HEK293 (cell line): ENCODE data around the gene ZFPM1.
A peak's percentile ranks its signal among the peaks of the same experiment; 100 is the strongest.
"Not testable (repeated sequence)": the region's sequence is repeated elsewhere in the genome, so short reads cannot be mapped to it uniquely, and the experiment has no call there.

Source experiments
- CTCF ChIA-PET: fragments of 350-600 bp; formaldehyde crosslinking; extraction: SDS; loops from one replicate; lab custom pipeline; 2021; ENCODE audit warnings: antibody characterized with exemption; lab: Yijun Ruan, JAX
- POLR2A ChIA-PET: fragments of 300-600 bp; formaldehyde crosslinking; extraction: SDS; loops from one replicate; lab custom pipeline; 2020; ENCODE audit warnings: antibody characterized with exemption, inconsistent platforms; lab: Yijun Ruan, JAX
- H3K27ac ChIP-seq: fragments of 200-500 bp; sonication (Bioruptor generic); 2 replicates; pipeline ENCODE4 v1.5.1; 2014; ENCODE audit warnings: low read depth, low read length, control low read depth, inconsistent platforms; ENCODE audit errors: extremely low read depth
- H3K36me3 ChIP-seq, 2 experiments: fragments of 200-500 bp in 1 of 2; sonication (Bioruptor generic) in 1 of 2; 1 replicate in 1 of 2; 2 replicates in 1 of 2; pipeline ENCODE4 v1.5.1; 2014 to 2017; ENCODE audit warnings: inconsistent platforms in 2 of 2, low read length in 2 of 2; ENCODE audit not compliant: control insufficient read depth in 2 of 2, insufficient read depth in 1 of 2
- H3K4me1 ChIP-seq: fragments of 200-500 bp; sonication (Bioruptor generic); 2 replicates; pipeline ENCODE4 v1.5.1; 2014; ENCODE audit warnings: mild to moderate bottlenecking, low read length, inconsistent platforms; ENCODE audit not compliant: control insufficient read depth, insufficient read depth
- H3K4me3 ChIP-seq: 2 replicates; pipeline ENCODE4 v1.5.1; 2011; ENCODE audit warnings: low read depth, mild to moderate bottlenecking, control low read depth, low read length, moderate library complexity
- H3K9me3 ChIP-seq: fragments of 200-500 bp; sonication (Bioruptor generic); 2 replicates; pipeline ENCODE4 v1.5.1; 2014; ENCODE audit warnings: low read depth, low read length, inconsistent platforms; ENCODE audit not compliant: control insufficient read depth, insufficient read depth
- GLIS1 ChIP-seq: fragments of 450-650 bp; formaldehyde crosslinking; IDR thresholded peaks from 2 replicates; pipeline ENCODE4 v1.5.1; 2016; ENCODE audit warnings: missing biosample characterization, missing genetic modification characterization
- GLIS2 ChIP-seq: fragments of 450-650 bp; formaldehyde crosslinking; IDR thresholded peaks from 2 replicates; pipeline ENCODE4 v1.5.1; 2016; ENCODE audit warnings: missing biosample characterization, missing genetic modification characterization
- HOXA7 ChIP-seq: sonication (generic); formaldehyde crosslinking; IDR thresholded peaks from 2 replicates; pipeline ENCODE4 v1.8.1; 2022; ENCODE audit warnings: missing genetic modification reagents, borderline replicate concordance
- PRDM6 ChIP-seq: fragments of 450-650 bp; formaldehyde crosslinking; IDR thresholded peaks from 2 replicates; pipeline ENCODE4 v1.5.1; 2017; ENCODE audit warnings: missing biosample characterization, missing genetic modification characterization
- SCRT2 ChIP-seq: fragments of 450-650 bp; formaldehyde crosslinking; IDR thresholded peaks from 2 replicates; pipeline ENCODE4 v1.5.1; 2016; ENCODE audit warnings: missing biosample characterization, missing genetic modification characterization
- ZBTB10 ChIP-seq: fragments of 450-650 bp; formaldehyde crosslinking; IDR thresholded peaks from 2 replicates; pipeline ENCODE4 v1.5.1; 2016; ENCODE audit warnings: missing biosample characterization, missing genetic modification characterization
- ZBTB20 ChIP-seq: fragments of 450-650 bp; formaldehyde crosslinking; IDR thresholded peaks from 2 replicates; pipeline ENCODE4 v1.5.1; 2016; ENCODE audit warnings: missing biosample characterization, missing genetic modification characterization
- ZFP69B ChIP-seq: fragments of 450-650 bp; formaldehyde crosslinking; IDR thresholded peaks from 2 replicates; pipeline ENCODE4 v1.5.1; 2016; ENCODE audit warnings: missing biosample characterization, missing genetic modification characterization
- ZNF521 ChIP-seq: fragments of 450-650 bp; formaldehyde crosslinking; IDR thresholded peaks from 2 replicates; pipeline ENCODE4 v1.5.1; 2017; ENCODE audit warnings: missing biosample characterization, mild to moderate bottlenecking, missing genetic modification characterization
- ZNF529 ChIP-seq: fragments of 450-650 bp; formaldehyde crosslinking; IDR thresholded peaks from 2 replicates; pipeline ENCODE4 v1.5.1; 2017; ENCODE audit warnings: missing genetic modification characterization, missing biosample characterization; ENCODE audit not compliant: insufficient replicate concordance
- ZNF623 ChIP-seq: fragments of 450-650 bp; formaldehyde crosslinking; IDR thresholded peaks from 2 replicates; pipeline ENCODE4 v1.5.1; 2016; ENCODE audit warnings: missing biosample characterization, missing genetic modification characterization
- ZNF639 ChIP-seq: fragments of 450-650 bp; formaldehyde crosslinking; IDR thresholded peaks from 2 replicates; pipeline ENCODE4 v1.5.1; 2016; ENCODE audit warnings: missing biosample characterization, missing genetic modification characterization
- ZNF670 ChIP-seq: fragments of 450-650 bp; formaldehyde crosslinking; IDR thresholded peaks from 2 replicates; pipeline ENCODE4 v1.5.1; 2016; ENCODE audit warnings: missing biosample characterization, missing genetic modification characterization, low read depth
- ZSCAN16 ChIP-seq: fragments of 450-650 bp; formaldehyde crosslinking; IDR thresholded peaks from 2 replicates; pipeline ENCODE4 v1.5.1; 2016; ENCODE audit warnings: missing biosample characterization, missing genetic modification characterization

Gene ZFPM1

DNA sequence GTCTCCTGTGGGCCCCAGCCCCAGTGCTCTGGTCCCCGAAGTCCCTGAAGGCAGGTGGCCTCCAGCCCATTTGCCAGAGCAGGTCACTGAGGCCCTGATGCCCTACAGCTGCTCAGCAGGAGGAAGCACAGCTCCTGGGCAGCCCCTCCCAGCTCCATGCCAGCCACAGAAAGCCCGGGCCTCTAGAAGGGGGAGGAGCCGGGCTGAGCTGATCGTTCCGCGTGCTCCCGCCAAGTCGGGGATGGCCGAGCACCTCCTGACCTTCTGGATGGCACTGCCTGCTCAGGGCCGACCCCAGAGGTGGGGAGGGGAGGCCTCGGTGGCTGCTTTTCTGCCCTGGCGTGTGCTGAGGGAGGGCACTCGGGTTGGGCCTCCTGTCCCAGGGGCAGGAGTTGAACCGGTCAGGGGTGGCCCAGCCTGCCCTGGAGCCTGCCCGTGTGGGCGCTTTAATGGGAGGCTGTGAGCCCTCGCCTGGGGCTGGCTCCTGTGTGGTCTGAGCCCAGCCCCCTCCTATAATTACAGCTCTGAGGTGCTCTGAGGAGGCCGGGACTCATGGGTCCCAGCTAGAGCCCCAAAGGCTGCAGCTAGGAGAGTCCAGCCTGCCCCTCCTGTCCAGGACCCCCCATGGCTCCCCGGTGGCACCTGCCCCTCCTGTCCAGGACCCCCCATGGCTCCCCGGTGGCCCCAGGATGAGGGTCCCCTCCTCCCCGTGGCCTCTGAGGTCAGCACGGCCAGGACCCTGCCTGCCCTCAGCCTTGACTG, 29.7 kb downstream of the ZFPM1 start:
- TF ChIP-seq ZFP69B (tag by site-specific recombination), result no peak
- peak; percentile 60 for TF ChIP-seq GLIS1 (tag by site-specific recombination)
- peak; percentile 60; the same call in 1 of the 2 replicates for TF ChIP-seq GLIS2 (tag by site-specific recombination)
- POLR2A ChIA-PET, result no interaction called here
- no peaks in the 10 kb centered on the region for H3K4me1 ChIP-seq
- CTCF ChIA-PET, result no interaction called here
- H3K27ac ChIP-seq, result no peak overlapping the region
- H3K36me3 ChIP-seq, result peaks cover 0 to 11% of the 10 kb centered on the region in 2 experiments; a peak in 1 of 3 replicates
- H3K9me3 ChIP-seq, result no peaks in the 10 kb centered on the region
- H3K4me3 ChIP-seq, result no peak overlapping the region

- Histone ChIP-seq H3K36me3 (peaks cover 0 to 11% of the 10 kb centered on the region in 2 experiments; a peak in 1 of 3 replicates), H3K27ac (no peak overlapping the region), H3K9me3 (no peaks in the 10 kb centered on the region), H3K4me1 (no peaks in the 10 kb centered on the region), H3K4me3 (no peak overlapping the region)
- ChIA-PET CTCF (no interaction called here), POLR2A (no interaction called here)
- TF ChIP-seq ZNF623, result peak; percentile 97
- TF ChIP-seq GLIS2 (tag by site-specific recombination), result 0 out of 2 replicates have a peak, but pooled peaks have one; percentile 6
- TF ChIP-seq ZFP69B (tag by site-specific recombination), result no peak
Measured at GRCh38 chr16:88483392-88483641, 30.2 kb downstream of the ZFPM1 start.

DNA sequence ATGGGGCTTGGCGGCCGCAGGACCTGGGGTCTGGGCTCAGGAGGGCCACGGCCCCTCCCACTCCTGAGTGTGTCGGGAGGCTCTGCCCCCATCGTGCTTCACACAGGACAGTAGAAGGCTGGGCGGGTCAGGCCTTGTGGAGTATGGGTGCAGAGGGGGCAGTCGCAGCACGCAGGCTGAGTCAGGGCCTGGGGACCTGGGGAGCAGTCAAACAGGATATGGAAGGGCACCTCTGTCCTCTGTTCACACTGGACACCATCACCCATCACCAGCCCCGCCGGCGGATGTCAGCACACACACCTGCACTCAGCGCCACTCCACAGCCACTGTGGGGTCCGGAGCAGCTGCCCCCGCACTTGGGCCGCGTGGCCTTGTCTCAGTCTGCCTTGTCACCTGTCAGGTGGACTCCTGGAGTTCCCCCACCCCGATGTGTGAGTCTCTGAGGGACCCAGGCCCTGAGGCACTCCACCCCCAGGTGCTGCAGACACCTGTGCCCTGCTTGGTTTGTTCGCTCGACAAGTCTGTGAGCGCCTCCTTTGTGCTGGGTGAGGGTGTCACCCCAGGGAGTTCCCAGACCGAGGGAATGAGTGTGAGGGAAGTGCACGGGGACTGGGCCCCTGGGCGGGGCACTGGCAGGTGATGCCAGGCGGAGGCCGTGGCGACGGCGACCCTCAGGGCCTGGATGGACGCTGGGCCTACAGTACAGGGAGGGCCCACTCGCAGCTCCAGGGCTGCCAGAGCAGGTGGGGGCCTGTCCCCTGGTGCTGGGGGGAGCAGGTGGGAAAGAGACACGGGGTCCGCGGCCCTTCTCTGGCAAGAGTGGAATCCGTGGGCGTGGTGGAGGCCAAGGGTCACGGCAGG, 31.7 kb downstream of the ZFPM1 start:
- POLR2A ChIA-PET, result no interaction called here
- Histone ChIP-seq H3K27ac (no peak overlapping the region), H3K36me3 (peaks cover 0 to 18% of the 10 kb centered on the region in 2 experiments; a peak in 1 of 3 replicates), H3K9me3 (no peaks in the 10 kb centered on the region), H3K4me3 (no peak overlapping the region), H3K4me1 (no peaks in the 10 kb centered on the region)
- CTCF ChIA-PET, result interaction anchor here (0.9 kb wide), 1 partner anchor 20 kb away, joined by 3 read pairs; no protein-coding TSS in a partner anchor
- no peak for TF ChIP-seq PRDM6
- no peak for TF ChIP-seq ZNF529 (tag by site-specific recombination)
- TF ChIP-seq SCRT2 (tag by site-specific recombination), result no peak

GRCh38 chr16:88485366-88485741, 32.3 kb downstream of the ZFPM1 start:
- POLR2A ChIA-PET, H3K4me1 ChIP-seq, H3K4me3 ChIP-seq, H3K27ac ChIP-seq, H3K9me3 ChIP-seq: not testable (repeated sequence)
- H3K36me3 ChIP-seq, result peaks cover 0 to 21% of the 10 kb centered on the region in 2 experiments; a peak in 1 of 3 replicates
- CTCF ChIA-PET, result interaction anchor here (0.7 to 0.9 kb wide), 3 partner anchors 19 to 656 kb away, joined by 3 read pairs; no protein-coding TSS in a partner anchor

GRCh38 chr16:88486398-88487123, 33.5 kb downstream of the ZFPM1 start:
- Histone ChIP-seq H3K27ac (no peak overlapping the region), H3K4me3 (no peak overlapping the region), H3K36me3 (peaks cover 0 to 23% of the 10 kb centered on the region in 2 experiments; a peak in 1 of 3 replicates), H3K4me1 (no peaks in the 10 kb centered on the region), H3K9me3 (no peaks in the 10 kb centered on the region)
- ChIA-PET CTCF (no interaction called here), POLR2A (no interaction called here)
- no peak for TF ChIP-seq ZBTB20
- no peak for TF ChIP-seq HOXA7 (CRISPR knock-in tag)
- no peak for TF ChIP-seq ZNF639 (tag by site-specific recombination)
- 0 out of 2 replicates have a peak, but pooled peaks have one; percentile 23 for TF ChIP-seq GLIS1 (tag by site-specific recombination)
- TF ChIP-seq ZSCAN16, result peak; percentile 59; the same call in 1 of the 2 replicates
- no peak for TF ChIP-seq ZNF670
- no peak for TF ChIP-seq ZNF521 (tag by site-specific recombination)
- no peak for TF ChIP-seq ZBTB10 (tag by site-specific recombination)
